ENCODE results near the gene TMEM132A.

TMEM132A gene

DNA sequence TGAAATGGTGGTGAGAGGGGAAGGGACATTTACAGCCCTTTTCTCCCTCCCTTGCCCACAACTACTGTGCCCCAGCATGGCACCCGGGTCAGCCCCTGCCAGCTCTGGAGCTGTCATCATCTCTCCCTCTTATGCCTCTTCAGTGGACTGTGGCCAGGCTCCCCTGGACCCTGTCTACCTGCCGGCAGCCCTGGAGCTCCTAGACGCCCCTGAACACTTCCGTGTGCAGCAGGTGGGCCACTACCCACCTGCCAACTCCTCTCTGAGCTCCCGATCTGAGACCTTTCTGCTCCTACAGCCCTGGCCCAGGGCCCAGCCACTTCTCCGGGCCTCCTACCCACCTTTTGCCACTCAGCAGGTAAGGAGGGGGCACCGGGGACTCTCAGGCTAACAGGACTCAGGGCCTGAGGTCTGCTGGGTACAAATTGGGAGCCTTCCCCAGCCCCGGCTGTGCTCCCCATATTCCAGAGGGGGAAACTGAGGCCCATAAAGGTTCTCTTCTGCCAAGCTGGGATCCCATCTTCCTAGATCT, 2.9 kb downstream of the TMEM132A start:
- no peak for ATAC-seq (ENCODE audit: insufficient read depth, low read depth)

DNA sequence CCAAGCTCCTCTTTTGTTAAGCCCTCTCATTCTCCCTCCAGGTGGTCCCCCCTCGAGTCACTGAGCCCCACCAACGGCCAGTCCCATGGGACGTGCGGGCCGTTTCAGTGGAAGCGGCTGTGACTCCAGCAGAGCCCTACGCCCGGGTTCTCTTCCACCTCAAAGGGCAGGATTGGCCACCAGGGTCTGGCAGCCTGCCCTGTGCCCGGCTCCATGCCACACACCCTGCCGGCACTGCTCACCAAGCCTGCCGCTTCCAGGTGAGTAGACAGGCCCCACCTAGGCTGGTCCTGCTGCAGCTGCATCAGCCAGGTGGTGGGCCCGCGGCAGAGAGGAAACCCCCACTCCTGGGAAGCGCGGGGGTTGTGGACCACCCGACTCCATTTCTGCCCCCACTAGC, 3.3 kb downstream of the TMEM132A start:
- Histone ChIP-seq H3K27me3 (ENCODE audit: insufficient read depth, low read length, poor library complexity) (no peaks in the 10 kb centered on the region), H4K20me1 (ENCODE audit: insufficient read depth, low read length) (peaks cover 17% of the 10 kb centered on the region), H3K9ac (ENCODE audit: low read depth, low read length) (no peak overlapping the region), H3K4me3 (ENCODE audit: low read depth in 1 of 2, low read length in 2 of 2) (no peak overlapping the region), H3K79me2 (ENCODE audit: insufficient read depth, low read length) (no peaks in the 10 kb centered on the region), H3K27ac (ENCODE audit: low read length) (no peak overlapping the region), H3K9me3 (ENCODE audit: insufficient read depth, low read length, severe bottlenecking) (no peaks in the 10 kb centered on the region), H3K4me1 (ENCODE audit: insufficient read depth, low read length) (no peaks in the 10 kb centered on the region), H2AFZ (ENCODE audit: low read depth, low read length) (no peak overlapping the region), H3K36me3 (ENCODE audit: insufficient read depth, low read length) (peaks cover 12% of the 10 kb centered on the region), H3K4me2 (ENCODE audit: insufficient read depth, low read length) (no peak overlapping the region)
- no peak for ATAC-seq (ENCODE audit: insufficient read depth, low read depth)
- TF ChIP-seq, protein P1, sequence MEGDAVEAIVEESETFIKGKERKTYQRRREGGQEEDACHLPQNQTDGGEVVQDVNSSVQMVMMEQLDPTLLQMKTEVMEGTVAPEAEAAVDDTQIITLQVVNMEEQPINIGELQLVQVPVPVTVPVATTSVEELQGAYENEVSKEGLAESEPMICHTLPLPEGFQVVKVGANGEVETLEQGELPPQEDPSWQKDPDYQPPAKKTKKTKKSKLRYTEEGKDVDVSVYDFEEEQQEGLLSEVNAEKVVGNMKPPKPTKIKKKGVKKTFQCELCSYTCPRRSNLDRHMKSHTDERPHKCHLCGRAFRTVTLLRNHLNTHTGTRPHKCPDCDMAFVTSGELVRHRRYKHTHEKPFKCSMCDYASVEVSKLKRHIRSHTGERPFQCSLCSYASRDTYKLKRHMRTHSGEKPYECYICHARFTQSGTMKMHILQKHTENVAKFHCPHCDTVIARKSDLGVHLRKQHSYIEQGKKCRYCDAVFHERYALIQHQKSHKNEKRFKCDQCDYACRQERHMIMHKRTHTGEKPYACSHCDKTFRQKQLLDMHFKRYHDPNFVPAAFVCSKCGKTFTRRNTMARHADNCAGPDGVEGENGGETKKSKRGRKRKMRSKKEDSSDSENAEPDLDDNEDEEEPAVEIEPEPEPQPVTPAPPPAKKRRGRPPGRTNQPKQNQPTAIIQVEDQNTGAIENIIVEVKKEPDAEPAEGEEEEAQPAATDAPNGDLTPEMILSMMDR (IDR thresholded peaks at IDR 0.05; ENCODE audit: borderline replicate concordance, extremely low read depth, low read length, poor library complexity, severe bottlenecking) = no peak
- TF ChIP-seq EZH2 (IDR thresholded peaks at IDR 0.05; ENCODE audit: borderline replicate concordance, low read depth, low read length, severe bottlenecking) = no peak
- no peak for DNase-seq

More for the DNA sequence above, 2.9 kb downstream of the TMEM132A start:
- Histone ChIP-seq H3K4me2 (ENCODE audit: insufficient read depth, low read length) (no peak overlapping the region), H3K4me3 (ENCODE audit: low read depth in 1 of 2, low read length in 2 of 2) (no peak overlapping the region), H3K9ac (ENCODE audit: low read depth, low read length) (no peak overlapping the region), H3K9me3 (ENCODE audit: insufficient read depth, low read length, severe bottlenecking) (no peaks in the 10 kb centered on the region), H3K27ac (ENCODE audit: low read length) (no peak overlapping the region), H3K4me1 (ENCODE audit: insufficient read depth, low read length) (no peaks in the 10 kb centered on the region), H3K36me3 (ENCODE audit: insufficient read depth, low read length) (peaks cover 17% of the 10 kb centered on the region), H3K79me2 (ENCODE audit: insufficient read depth, low read length) (no peaks in the 10 kb centered on the region), H2AFZ (ENCODE audit: low read depth, low read length) (no peak overlapping the region), H3K27me3 (ENCODE audit: insufficient read depth, low read length, poor library complexity) (no peaks in the 10 kb centered on the region), H4K20me1 (ENCODE audit: insufficient read depth, low read length) (peaks cover 22% of the 10 kb centered on the region)
- DNase-seq = no peak
- TF ChIP-seq, protein P1 (IDR thresholded peaks at IDR 0.05; ENCODE audit: borderline replicate concordance, extremely low read depth, low read length, poor library complexity, severe bottlenecking) = no peak
- no peak for TF ChIP-seq EZH2 (IDR thresholded peaks at IDR 0.05; ENCODE audit: borderline replicate concordance, low read depth, low read length, severe bottlenecking)

DNA sequence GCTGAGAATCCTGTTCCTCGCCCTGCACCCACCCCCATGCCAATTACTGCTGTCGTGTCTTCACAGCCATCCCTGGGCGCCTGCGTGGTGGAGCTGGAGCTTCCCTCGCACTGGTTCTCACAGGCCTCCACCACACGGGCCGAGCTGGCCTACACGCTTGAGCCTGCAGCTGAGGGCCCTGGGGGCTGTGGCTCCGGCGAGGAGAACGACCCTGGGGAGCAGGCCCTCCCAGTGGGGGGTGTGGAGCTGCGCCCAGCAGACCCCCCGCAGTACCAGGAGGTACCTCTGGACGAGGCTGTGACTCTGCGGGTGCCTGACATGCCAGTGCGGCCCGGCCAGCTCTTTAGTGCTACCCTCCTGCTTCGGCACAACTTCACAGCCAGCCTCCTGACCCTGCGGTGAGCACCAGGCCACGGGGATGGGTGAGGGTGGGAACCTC, 4.3 kb downstream of the TMEM132A start:
- no peak for DNase-seq
- H3K4me2 ChIP-seq (ENCODE audit: insufficient read depth, low read length) = no peak overlapping the region
- no peak for ATAC-seq (ENCODE audit: insufficient read depth, low read depth)
- no peaks in the 10 kb centered on the region for H3K9me3 ChIP-seq (ENCODE audit: insufficient read depth, low read length, severe bottlenecking)
- peaks cover 9% of the 10 kb centered on the region; the same call in 1 of the 2 replicates for H4K20me1 ChIP-seq (ENCODE audit: insufficient read depth, low read length)
- no peaks in the 10 kb centered on the region for H3K27me3 ChIP-seq (ENCODE audit: insufficient read depth, low read length, poor library complexity)
- H2AFZ ChIP-seq (ENCODE audit: low read depth, low read length) = no peak overlapping the region
- no peaks in the 10 kb centered on the region for H3K4me1 ChIP-seq (ENCODE audit: insufficient read depth, low read length)
- H3K79me2 ChIP-seq (ENCODE audit: insufficient read depth, low read length) = no peaks in the 10 kb centered on the region
- no peak for TF ChIP-seq EZH2 (IDR thresholded peaks at IDR 0.05; ENCODE audit: borderline replicate concordance, low read depth, low read length, severe bottlenecking)
- TF ChIP-seq, protein P1 (IDR thresholded peaks at IDR 0.05; ENCODE audit: borderline replicate concordance, extremely low read depth, low read length, poor library complexity, severe bottlenecking) = no peak
- 0 out of 2 replicates have a peak, but pooled peaks cover 2% of the 10 kb centered on the region for H3K36me3 ChIP-seq (ENCODE audit: insufficient read depth, low read length)
- H3K9ac ChIP-seq (ENCODE audit: low read depth, low read length) = no peak overlapping the region
- no peak overlapping the region for H3K4me3 ChIP-seq (ENCODE audit: low read depth in 1 of 2, low read length in 2 of 2)
- no peak overlapping the region for H3K27ac ChIP-seq (ENCODE audit: low read length)

Measured in DND-41 (cell line).